Measurements from ENCODE around the gene PRKAR1B.

The PRKAR1B gene

DNA sequence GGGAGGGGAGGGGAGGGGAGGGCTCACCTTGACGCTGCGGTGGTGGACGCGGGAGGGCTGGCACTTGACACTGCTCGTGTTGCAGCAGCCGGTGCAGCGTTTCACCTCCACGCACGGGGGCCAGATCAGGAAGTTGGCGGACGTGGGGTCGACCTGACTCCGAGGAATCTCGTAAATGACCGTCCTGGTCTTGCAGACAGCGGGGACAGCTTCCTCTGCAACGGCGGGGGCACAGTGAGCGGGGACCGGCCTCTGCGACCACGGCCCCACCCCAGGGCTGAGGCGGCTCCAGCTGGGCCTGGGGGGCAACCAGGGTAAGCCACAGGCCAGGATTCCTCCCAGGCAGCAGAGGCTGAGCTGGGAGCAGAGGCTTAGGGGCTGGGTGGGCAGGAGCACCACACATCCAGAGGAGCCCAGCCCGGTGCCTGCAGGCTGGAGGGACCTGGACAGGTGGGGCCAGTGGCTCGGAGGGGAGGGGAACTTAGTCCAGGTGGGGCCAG lies 216.2 kb downstream of the PRKAR1B start:
- no peak for DNase-seq (ENCODE audit: low read depth, low spot score)

DNA sequence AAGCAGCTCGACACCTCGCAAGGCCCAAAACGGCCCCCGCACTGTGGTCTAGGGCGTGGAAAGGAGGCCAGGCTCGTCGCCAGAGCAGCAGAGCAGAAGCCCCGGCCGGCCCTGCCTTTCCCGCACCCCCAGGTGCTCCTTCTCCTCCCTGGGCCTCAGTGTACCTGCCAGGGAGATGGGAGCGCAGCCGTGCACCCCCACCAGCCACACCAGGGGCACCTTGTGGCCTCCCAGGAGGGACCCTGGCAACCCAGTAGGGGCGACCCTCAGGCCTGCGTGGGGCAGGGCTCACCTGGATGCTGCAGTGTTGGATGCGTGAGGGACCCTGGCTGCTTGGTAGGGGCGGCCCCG lies 217.0 kb downstream of the PRKAR1B start:
- DNase-seq (ENCODE audit: low read depth, low spot score) = no peak

DNA sequence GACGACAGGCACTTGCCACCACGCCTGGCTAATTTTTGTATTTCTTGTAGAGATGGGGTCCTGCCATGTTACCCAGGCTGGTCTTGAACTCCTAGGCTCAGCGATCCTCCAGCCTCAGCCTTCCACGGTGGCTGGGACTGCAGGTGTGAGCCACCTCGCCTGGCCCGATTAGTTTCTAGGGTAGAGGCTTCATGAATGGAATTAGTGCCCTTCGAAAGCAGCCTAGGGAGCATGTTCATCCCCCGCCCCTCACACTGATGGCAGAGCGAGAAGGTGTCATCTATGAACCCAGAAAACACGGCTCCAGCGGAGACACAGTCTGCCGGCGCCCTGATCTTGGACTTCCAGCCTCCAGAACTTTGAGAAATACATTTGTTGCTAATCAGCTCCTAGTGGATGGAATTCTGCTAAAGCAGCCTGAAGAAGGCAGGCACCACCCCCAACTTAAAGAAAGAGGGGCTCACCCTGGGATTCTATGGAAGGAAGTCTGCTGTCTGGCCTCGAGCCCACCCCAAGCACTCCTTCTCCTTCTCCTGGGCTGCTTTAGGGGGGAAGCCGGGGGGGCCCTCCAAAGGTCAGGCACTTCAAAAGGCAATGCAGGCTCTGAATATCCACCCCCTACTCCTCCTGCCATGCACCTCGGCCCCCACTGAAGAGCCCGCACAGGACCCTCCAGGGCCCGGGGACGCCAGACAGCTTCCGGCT lies 217.5 kb downstream of the PRKAR1B start:
- no peak for DNase-seq (ENCODE audit: low read depth, low spot score)

GRCh38 chr7:508461-509170 lies 218.5 kb downstream of the PRKAR1B start:
- DNase-seq (ENCODE audit: low read depth, low spot score) = no peak

DNA sequence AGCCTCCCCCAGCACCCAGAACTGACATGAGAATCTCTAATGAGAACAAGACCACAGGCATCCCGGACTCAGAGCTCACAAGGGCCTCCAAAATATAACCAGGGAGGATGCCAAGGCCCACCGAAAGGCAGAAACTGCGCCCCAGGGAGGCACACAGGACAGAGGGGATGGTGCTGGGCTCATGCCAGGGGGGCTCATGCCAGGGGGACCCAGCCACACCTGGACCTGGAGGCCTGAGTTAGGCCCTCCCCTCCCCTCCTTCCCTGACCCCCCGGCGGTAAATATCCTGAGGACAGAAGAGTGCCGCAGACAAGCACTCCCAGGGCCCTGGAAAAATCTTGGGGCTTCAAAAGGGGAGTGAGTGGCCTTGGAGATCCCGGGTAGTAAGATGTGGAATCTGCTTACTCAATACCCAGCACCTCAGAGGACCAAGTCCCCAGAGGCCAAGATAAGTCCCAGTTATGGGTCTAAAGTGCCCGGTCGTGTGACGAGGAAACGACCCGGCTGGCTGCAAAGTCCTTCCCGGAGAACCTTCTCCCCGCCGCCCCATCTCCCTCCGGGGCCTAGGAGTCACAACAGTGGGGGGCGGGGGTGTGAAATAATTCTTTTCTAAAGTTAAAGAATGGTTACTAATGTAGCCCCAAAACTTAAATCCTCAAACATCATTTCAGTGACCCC lies 219.3 kb downstream of the PRKAR1B start:
- no peak for DNase-seq (ENCODE audit: low read depth, low spot score)

- no peak for DNase-seq (ENCODE audit: low read depth, low spot score)
These were observed 220.0 kb downstream of the PRKAR1B start for GRCh38 chr7:506921-507622.

- DNase-seq (ENCODE audit: low read depth, low spot score) = no peak
These were observed 220.7 kb downstream of the PRKAR1B start for GRCh38 chr7:506391-506831.

DNA sequence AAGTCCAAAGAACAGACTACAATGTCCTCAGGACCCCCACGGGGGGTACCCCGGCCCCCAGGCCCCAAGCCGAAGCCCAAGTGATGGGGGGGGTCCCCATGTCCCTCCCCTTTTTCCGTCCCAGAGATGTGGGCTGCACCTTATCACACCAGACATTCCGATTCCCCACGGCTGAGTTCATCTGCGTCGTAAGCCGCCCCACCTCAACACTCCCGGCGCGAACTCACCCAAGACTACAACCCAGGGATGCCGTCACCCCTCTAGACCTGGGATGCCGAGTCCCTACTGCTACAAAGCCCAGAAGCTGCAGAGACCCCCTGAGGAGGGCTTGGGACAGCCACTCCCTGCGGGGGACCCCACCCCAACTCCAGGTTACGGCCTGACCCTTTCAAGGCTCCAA lies 221.9 kb downstream of the PRKAR1B start:
- DNase-seq (ENCODE audit: low read depth, low spot score) = no peak

DNA sequence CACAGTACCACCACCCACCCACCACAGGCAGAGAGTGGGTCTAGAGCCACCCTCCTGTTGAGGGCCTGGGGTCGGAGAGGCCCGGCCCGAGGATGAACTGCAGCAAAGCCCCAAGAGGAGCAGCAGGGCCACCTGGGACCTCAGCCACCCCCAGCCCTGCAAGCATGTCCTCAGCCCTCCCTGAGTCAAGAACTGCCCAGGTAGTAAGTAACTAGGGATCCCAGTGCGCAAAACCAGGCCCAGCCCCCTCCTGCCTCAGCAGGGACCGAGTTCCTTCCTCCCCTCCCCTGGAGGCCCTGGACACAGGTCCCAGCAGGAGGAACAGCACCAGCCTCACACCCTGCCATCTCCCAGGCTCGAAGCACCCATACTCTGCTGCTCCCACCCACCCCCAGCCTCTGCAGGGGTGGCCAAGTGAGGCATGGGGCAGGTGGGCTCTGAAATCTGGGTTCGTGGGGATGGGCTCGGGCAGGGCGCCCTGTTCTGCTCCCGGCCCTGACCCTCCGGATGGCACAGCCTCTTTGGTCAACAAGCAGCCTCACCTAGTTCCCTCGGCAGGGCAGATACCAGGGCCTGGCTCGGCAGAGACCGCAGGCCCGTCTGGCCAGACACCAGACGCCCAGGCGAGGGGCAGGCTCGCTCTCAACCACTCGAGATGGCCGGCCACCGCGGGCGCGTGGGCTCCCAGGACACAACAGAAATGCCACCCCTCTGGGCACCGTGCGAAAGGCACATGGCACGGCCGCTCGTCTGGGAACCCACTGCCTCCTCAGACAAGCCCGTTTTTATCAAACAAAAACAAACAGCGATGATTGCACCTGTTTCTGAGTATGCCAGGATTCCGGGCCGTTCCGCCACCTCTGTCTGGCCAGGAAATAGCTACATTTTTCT lies 222.6 kb downstream of the PRKAR1B start:
- no peak for DNase-seq (ENCODE audit: low read depth, low spot score)

DNA sequence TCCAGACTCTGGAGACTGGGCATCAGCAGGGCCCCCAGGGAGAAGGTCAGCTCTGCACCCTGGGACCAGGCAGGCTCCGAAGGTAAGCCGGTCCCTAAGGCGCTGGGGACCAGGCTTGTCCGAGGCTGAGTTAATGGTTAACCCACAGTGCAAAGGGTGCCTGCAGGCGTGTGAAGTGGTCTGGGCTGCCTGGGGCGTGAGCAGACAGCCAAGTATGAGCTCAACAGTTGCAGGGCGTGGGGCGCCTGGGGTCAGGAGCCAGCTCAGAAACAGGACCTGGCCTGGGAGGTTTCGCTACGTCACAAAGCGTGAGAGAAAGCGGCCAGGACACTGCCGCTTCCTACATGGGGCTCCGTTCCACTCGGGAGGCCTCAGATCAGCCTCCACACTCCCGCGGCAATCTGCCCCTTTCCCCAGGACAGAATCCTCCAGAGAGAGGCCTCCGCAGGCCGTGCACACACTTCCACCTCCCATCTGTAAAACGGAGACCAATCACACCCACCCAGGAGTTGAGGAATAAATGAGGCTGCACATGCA lies 223.4 kb downstream of the PRKAR1B start:
- DNase-seq (ENCODE audit: low read depth, low spot score) = no peak

DNA sequence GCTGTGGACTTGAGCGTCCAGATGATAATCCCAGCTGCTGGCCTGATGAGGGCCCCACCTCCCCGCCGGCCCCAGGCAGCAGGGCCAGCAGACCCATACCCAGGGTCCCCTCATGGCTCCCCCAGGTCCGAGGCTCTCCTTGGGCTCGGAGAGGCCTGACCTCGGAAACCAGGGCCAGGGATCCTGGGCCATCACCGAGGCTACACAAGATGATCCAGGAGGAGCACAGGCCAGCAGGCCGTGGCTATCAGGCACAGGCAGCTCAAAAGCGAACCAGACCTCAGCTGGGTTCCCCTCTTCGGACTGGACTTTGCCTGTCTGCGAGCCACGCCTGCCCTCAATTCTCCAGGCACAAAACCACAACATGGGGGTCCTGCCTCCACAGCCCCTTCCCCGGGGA lies 224.8 kb downstream of the PRKAR1B start:
- DNase-seq (ENCODE audit: low read depth, low spot score) = no peak

DNA sequence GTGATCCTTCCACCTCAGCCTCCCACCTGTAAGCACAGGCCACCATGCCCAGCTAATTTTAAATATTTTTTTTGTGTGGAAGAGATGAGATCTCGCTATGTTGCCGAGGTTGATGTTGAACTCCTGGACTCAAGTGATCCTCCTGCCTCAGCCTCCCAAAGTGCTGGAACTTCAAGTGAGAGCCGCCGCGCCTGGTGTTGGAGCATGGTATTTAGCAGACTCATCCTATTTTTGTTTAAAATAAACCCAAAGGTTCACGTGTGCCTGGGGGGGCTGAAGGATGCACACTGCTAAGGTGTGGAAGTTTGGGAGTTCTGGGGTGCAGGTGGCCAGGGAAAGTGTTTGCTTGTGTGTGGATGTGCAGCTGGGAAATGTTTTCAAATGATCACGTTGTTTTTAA lies 225.6 kb downstream of the PRKAR1B start:
- no peak for DNase-seq (ENCODE audit: low read depth, low spot score)

DNA sequence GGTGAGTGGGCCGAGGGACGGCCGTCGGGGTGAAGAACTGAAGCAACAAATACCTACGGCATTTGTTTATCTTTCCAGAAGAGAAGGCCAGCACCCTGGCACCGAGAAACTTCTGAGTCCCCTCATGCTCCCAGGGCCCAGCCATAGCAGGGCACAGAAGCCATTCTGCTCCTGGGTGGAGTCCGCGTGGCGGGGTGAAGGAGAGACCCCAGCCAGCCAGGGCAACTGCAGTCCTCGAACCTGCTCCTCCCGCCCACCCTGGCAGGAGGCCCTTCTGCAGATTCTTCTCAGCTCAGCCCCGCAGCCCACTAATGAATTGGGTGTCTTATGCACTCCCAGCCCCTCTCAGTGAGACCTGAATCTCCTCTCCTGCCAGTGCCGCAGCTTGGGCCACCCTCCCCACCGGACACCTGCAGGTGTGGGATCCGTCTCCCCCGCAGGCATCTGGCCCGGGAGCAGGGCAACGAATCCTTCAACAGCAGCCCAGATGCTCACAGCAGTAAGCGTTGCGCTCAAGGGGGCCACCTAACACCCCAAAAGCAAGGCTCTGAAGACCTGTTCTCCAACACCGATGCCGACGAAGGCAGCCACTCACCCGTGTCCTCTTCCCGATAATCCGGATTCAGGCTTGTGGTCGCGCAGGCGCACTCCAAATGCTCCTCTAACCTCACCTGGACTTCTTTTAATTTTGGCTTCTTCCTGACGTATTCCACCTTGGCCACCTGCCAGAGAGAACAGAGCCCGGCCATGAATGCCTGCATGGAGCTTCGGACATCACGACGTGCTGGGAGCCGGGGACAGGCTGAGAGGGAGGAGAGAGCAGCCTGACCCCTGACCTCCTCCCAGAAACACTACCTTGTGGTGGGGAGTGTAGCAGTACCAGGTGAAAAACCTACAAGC lies 226.3 kb downstream of the PRKAR1B start:
- no peak for DNase-seq (ENCODE audit: low read depth, low spot score)

DNA sequence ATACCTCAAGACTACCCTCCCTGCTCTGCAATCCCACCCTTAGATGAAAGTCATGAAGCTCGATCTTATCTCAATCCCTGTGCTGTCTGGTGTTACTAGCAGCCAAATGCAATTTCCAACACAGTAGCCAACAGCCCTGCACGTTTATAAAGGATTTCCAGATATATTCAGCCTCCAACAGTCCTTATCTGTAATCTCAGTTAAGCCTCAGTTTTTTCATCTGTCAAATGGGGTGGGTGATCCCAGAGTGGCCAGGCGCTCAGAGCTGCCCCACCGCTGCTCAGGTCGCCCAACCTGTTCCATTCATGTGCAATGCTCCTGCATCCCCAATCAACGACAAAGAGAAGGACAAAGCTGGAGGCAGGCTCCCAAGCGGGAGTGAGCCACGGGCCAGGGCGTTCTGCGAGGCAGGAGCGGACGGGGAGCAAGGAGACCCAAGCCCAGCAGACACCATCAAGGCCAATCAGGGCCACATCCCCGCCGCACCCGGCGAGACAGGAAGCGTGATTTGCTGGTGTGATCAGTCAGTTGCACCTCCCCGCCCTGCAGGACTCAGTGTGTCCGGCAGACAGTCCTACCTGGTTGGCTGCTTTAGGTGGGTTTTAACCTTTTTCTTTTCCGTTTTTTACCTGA lies 227.1 kb downstream of the PRKAR1B start:
- no peak for DNase-seq (ENCODE audit: low read depth, low spot score)
